ENCODE results near the gene SNX8.

The SNX8 gene

DNA sequence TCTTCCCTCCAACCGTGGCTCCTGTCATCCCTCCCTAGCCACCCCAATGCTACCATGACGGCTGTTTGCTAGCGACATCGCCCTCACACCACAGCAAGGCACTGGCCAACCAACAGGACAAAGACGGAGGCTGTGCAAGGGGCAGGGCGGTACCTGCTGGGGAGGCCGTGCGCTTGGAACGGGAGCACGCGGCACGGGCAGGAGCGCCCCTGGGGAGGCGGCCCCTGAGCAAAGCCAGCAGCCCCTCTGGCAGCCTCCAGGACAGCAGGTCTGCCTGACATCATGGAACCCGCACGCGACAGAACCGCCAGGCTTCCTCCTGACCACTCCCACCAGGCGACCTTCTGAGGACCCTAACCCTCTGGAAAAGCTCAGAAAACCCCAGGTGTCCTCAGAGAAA is 94.2 kb downstream of the SNX8 start:
- no peak for DNase-seq (ENCODE audit: low spot score)

DNA sequence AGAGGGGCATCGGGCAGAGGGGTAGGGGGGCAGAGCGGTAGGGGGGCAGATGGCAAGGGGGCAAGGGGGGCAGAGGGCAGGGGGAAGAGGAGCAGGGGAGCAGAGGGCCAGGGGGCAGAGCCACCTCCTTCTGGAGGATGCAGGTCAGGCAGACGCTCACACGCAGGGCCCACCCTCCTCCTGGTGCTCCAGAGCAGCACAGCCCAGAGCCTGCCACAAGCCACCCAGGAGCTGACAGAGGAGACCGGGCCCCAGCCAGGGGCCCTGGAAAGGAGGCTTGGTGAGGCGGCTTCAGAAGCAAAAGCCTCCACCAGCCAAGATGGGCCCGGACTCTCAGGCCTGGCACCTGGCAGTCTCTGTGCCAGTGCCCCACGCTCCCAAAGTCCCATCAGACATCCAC is 94.6 kb downstream of the SNX8 start:
- no peak for DNase-seq (ENCODE audit: low spot score)

DNA sequence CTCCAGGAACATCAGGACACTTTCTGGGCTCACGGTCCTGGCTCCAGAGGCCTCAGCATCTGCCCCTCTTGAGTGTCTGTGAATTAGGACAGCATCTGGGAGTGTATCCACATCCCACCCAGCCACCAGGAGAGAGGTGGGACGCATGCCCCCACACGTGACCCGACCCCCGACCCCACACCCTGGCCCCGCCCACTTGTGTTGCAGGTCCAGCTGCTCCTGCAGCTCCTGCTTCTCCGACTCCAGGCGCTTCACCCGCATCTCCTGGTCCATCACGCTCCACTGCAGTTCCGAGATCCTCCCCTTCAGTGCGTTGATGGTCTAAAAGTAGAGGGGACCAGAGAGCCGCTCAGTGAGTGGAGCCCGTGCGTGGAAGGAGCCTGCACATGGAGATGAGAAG is 95.1 kb downstream of the SNX8 start:
- DNase-seq (ENCODE audit: low spot score): no peak

DNA sequence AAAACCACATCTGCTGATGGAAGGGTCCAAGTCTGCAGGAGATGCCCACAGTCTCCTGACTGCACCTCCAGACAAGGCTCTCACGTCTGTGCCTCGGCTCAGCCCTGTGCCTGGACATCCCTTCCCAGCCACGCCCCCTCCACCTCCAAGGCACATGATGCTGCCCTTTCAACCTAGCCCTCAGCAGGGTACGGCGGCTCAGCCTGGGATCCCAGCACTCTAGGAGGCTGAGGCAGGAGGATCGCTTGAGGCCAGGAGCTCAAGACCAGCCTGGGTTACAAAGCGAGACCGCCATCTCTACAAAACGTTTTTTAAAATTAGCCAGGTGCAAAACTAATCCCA is 95.8 kb downstream of the SNX8 start:
- DNase-seq (ENCODE audit: low spot score): no peak

DNA sequence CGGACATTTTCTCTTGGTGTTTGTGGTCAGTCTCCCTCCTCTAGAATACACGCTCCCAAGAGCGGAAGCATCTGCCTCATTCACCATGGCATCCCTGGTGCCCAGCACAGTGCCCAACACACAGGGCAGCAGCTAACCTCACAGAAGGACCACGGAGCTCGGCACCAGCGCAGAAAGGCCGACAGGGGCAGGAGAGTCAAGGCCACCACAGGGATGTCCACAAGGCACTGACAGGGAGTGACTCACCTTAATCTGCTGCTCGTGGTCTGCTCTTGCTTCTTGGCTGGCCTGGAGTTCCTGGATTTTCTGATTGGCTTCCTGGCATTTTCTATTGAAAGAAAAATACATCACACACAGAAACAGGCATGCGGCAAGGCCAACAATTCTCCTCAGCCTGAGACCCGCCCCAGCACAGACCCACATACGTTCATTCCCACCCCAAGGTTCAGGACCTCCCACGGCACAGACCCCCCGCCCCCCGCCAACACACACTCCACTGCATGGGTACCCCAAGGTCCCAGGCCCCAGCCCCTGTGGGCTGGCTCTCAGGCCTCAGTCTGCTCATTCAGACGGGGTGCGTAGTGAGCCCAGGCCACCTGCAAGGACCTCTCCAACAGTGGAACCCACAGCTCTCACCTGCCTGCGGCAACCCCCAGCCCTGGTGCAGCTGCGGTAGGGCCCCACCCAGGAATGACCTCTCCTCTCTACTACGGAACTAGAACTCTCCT is 96.4 kb downstream of the SNX8 start:
- no peak for DNase-seq (ENCODE audit: low spot score)

- no peak for DNase-seq (ENCODE audit: low spot score)
Observed at GRCh38 chr7:2217206-2217605, 97.0 kb downstream of the SNX8 start.

- no peak for DNase-seq (ENCODE audit: low spot score)
Observed at GRCh38 chr7:2215851-2216250, 98.4 kb downstream of the SNX8 start.

- peak; percentile 85 for DNase-seq (ENCODE audit: low spot score)
Observed at GRCh38 chr7:2214636-2215035, 99.6 kb downstream of the SNX8 start.

DNA sequence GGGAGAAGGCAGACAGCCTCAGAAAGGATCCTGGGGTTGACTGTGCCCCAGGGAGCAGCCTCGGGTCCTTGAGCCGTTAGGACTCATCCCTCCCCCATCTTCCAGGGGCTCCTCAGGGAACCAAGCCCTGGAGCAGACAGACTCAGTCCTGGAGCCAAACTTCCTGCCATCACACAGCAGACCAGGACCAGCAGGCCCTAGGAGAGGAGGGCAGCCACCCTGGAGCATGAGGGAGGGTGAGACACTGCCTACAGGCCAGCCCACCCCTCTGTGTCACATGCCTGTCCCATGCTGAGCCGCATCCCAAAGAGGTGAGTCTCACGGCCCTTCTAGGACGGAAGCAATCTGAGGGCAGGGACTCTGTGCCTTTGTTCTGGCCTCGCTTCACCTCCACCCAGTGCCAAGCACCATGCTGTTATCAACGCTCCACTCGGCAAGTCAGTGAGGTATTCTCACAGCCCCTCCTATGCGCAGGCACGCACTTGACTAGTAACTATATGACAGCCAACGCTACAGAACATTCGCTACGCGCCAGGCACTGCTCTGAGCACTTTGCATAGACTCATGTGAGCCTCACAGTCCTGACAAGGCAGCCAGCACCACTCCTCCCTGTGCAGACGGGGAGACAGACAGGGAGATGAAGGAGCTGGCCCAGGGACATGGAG is 100.6 kb downstream of the SNX8 start:
- DNase-seq (ENCODE audit: low spot score): no peak

DNA sequence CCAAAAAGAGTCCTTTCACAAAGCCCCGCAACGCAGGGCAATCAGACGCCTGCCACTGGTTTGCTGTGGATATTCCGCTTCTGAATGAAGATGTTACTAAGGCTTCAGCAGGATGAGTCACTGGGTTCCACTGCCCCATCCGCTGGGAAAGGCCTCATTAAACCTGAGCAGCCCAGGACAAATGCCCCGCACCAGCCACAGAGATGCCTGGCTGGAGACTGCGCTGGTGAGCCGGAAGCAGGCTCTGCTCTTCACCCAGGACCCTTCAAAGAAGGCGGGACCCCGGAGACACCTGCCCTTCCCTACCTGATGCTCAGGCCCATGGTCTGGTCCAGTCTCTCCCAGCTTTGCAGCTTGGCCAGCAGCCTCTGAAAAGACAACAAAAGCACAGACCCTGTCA is 101.3 kb downstream of the SNX8 start:
- no peak for DNase-seq (ENCODE audit: low spot score)

GRCh38 chr7:2211926-2212325 is 102.3 kb downstream of the SNX8 start:
- no peak for DNase-seq (ENCODE audit: low spot score)

- DNase-seq (ENCODE audit: low spot score): no peak
Observed at GRCh38 chr7:2211259-2211880, 102.9 kb downstream of the SNX8 start.

DNA sequence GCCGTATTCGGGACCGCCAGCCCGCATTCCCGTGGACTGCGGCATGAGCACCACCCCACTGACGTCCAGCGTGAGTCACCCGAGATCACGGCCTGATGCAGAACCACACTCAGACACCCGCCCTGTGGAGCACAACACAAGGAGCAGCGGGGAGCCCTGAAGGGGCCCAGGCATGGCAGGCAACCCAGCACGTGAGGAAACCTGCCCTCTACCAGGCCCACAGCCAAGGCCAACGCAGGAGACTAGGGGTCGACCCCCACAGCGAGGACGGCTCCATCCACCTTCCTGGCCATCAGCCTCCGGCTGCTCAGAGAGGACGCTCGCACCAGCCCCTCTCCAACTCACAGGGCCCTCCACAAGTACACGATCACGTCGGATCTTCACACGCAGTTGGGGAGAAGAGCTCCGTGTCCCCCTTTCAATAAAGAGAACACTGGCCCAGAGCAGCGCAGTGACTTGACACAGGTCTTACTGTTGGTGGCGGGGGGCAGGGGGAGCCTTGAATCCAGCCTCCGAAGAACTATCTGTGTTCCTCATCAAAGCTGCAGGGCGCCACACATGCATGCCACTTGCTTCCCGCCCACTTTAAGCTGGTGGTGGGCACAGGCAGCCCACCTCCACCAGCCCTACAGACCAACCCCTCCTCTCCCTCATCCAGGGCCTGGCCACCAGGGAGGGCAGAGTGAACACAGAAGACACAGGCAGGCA is 103.5 kb downstream of the SNX8 start:
- no peak for DNase-seq (ENCODE audit: low spot score)

GRCh38 chr7:2209961-2210323 is 104.3 kb downstream of the SNX8 start:
- DNase-seq (ENCODE audit: low spot score): no peak

DNA sequence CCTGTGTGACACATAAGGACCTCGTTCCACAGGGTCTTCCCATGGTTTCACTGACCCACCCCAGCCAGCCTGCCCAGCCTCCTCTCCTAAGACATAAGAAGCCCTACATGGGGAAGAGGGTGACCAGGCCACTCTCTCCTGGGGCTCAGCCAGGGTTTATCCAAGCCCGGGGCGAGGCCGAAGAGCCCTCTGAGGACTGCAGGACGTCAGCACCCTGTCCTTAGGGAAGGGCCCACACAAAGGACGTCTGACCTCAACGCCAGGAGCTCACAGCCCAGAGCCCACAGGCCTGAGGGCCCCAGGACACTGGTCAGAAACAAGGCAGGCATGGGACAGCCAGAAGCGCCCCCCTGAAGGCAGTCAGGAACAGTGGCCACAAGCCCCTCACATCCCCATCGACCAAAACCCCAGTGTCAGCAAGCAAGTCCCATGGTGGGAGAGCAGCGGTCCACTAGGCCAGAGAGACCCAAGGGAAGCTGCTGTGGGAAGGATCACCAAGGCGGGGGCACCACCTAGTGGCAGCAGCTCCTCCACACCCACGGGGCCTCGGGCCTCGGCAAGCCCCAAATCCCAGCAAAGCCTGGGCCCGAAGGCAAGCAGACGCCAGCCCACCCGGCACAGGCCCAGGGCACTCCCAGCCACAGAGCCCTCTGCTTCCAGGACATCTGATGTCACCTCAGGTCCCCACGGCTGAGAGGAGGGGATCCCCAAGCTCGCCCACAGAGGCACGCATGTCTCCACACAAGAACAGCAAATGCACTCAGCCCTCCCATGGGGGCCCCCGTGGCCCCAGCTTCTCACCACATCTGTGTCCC is 104.9 kb downstream of the SNX8 start:
- peak; percentile 30 for DNase-seq (ENCODE audit: low spot score)

- DNase-seq (ENCODE audit: low spot score): no peak
Observed at GRCh38 chr7:2208712-2209111, 105.5 kb downstream of the SNX8 start.

DNA sequence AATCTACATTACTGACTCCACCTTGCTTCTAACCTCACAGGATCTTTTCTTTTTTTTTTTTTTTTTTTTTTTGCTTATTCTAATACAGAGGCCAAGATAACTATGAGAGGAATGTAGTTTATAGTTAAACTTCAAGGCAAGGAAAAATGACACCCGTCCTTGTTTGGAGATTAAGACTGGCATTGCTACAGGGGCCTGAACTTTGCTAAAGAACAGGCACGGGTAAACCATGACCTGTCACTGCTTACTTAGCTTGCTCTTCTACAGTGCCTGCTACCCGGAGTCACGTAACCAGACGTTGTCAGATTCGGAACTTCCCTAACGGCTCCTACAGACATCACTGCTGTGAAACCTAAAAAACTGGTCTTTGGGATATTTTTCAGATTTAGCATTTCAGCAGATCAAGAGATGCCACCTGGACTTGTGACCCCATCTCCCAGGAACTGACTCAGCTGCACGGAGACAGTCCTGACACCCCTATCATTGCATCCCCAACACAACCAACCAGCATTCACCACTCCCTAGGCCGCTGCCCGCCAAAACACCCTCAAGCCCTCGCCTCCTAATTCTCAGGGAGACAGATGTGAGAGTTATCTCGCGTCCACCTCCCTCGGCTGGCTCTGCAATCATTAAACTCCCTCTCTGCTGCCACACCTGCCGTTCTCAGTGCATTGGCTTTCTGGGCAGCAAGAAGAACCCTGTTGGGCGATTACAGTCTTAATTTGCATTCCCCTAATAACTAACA is 109.0 kb downstream of the SNX8 start:
- no peak for DNase-seq (ENCODE audit: low spot score)

- no peak for DNase-seq (ENCODE audit: low spot score)
Observed at GRCh38 chr7:2204446-2204845, 109.8 kb downstream of the SNX8 start.

DNA sequence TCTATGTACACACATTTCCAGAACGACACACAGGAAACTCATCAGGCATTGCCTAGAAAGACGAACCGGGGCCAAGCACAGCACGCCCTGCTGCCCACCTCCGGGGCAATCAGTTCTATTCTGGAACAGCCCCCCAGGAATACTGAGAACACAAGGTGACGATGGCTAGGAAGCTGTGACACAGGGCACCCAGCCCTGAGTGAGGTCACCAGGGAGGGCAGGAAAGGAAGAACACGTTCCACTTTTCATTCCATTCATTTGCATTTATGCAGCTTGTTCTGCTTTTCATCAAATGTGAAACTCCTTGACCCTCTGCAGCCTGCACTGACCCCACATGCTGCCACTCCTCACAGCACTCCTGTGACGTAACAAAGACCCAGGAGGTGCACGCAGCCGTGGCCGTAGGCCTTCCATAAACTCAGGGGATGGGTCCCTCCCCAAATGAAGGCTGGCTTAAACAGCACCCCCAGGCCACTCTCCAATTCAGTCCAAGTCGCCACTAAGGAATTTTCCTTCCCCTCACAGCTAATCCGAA is 110.4 kb downstream of the SNX8 start:
- no peak for DNase-seq (ENCODE audit: low spot score)

- no peak for DNase-seq (ENCODE audit: low spot score)
Observed at GRCh38 chr7:2202901-2203765, 111.1 kb downstream of the SNX8 start.
